ENCODE measurements around the gene APH1A. TPM values are rescaled to one million over a fixed set of nuclear protein-coding genes. Genes with fewer than 3 reads are reported as not detected.

Gene APH1A
- total and polyA plus RNA-seq, 2 of the 13 experiments (the other 11 are each of a cell fraction or from before 2014, with no cell fraction given) = 114 to 130 TPM

- 15% methylated on average over 6 of the region's 6 CpGs for WGBS (ENCODE audit: low lambda C conversion rate)
- peak; percentile 78 for ATAC-seq
- ChIA-PET POLR2A (interaction anchor here (1.0 to 2.3 kb wide), 9 partner anchors 10 to 235 kb away, joined by 3 to 24 read pairs (median 5); partner anchors contain the start of genes ANP32E, APH1A, CA14 and FALEC), CTCF (ENCODE audit: low intra/inter-chr PET ratio, low total read pairs) (interaction anchor here (1.3 to 2.9 kb wide), 2 partner anchors 23 to 24 kb away, joined by 3 to 45 read pairs; partner anchors contain the start of gene CA14)
- H3K9me3 ChIP-seq (ENCODE audit: low read length) = no peaks in the 10 kb centered on the region
- DNase-seq (ENCODE audit: low spot score) = peak; percentile 70
- H3K4me3 ChIP-seq (replicated peaks in 1 of 3; ENCODE audit: insufficient read depth in 1 of 3, low read depth in 2 of 3, low read length in 3 of 3) = peak overlapping the region in 2 of 3 experiments; percentile 15 to 33; a peak in 3 of 6 replicates
- in situ Hi-C loops (cut with HindIII; ENCODE audit: extremely low pct_ligation_motif_present, low pct_unique_long_range_greater_than_20kb) (no loop called here), intact Hi-C loops (cut with micrococcal nuclease; ENCODE audit: unreplicated experiment) (no loop called here)
- peak overlapping the region; percentile 66 for H3K4me2 ChIP-seq (ENCODE audit: low read depth, low read length)
- peak overlapping the region; percentile 36 for H3K27ac ChIP-seq (ENCODE audit: extremely low read length, insufficient read depth, low read length)
- H3K9ac ChIP-seq (ENCODE audit: insufficient read depth, low read depth, low read length) = peak overlapping the region; percentile 38; the same call in 1 of the 2 replicates
- H3K27me3 ChIP-seq (ENCODE audit: control insufficient read depth in 1 of 2, insufficient read depth in 2 of 2, low read length in 2 of 2) = no peaks in the 10 kb centered on the region
- H2AFZ ChIP-seq (ENCODE audit: low read length) = peak overlapping the region; percentile 87
- no peaks in the 10 kb centered on the region for H3K36me3 ChIP-seq (replicated peaks in 1 of 2; ENCODE audit: control insufficient read depth in 1 of 2, insufficient read depth in 2 of 2, low read length in 2 of 2)
- no peak for FAIRE-seq
- no peaks in the 10 kb centered on the region for H4K20me1 ChIP-seq (ENCODE audit: insufficient read depth, low read length)
- no TSS peak for BruUV-seq (replicated peaks)
- no peaks in the 10 kb centered on the region for H3K79me2 ChIP-seq (ENCODE audit: insufficient read depth, low read length)
- peaks cover 33% of the 10 kb centered on the region for H3K4me1 ChIP-seq (ENCODE audit: insufficient read depth, low read length)
- TF ChIP-seq ZNF414 (CRISPR knock-in tag; IDR thresholded peaks at IDR 0.05) (no peak), SMC3 (IDR thresholded peaks at IDR 0.05; ENCODE audit: low read length) (no peak), ZBTB25 (CRISPR knock-in tag; IDR thresholded peaks at IDR 0.05) (no peak), GATA4 (IDR thresholded peaks at IDR 0.05; ENCODE audit: borderline replicate concordance, low read depth) (no peak), RELA (CRISPR knock-in tag; IDR thresholded peaks at IDR 0.05) (no peak), ZNF30 (CRISPR knock-in tag; IDR thresholded peaks at IDR 0.05) (no peak), THAP9 (CRISPR knock-in tag; IDR thresholded peaks at IDR 0.05; ENCODE audit: borderline replicate concordance) (no peak), ZBTB43 (CRISPR knock-in tag; conservative IDR thresholded peaks at IDR 0.05) (no peak), NFE2L2 (IDR thresholded peaks at IDR 0.05; ENCODE audit: low read length) (peak; percentile 52; the same call in 1 of the 2 replicates), ZNF564 (CRISPR knock-in tag; IDR thresholded peaks at IDR 0.05) (no peak), ZHX2 (IDR thresholded peaks at IDR 0.05; ENCODE audit: low read depth) (no peak), ZHX2 (CRISPR knock-in tag; IDR thresholded peaks at IDR 0.05; ENCODE audit: borderline replicate concordance) (no peak)
Measured at GRCh38 chr1:150280138-150280707, 11.4 kb upstream of the APH1A start.

Data from HepG2 (cell line).